IPS DF 6.9 (cell line): ENCODE data around the gene RASGRP4.
"Not testable (repeated sequence)": the region's sequence is repeated elsewhere in the genome, so short reads cannot be mapped to it uniquely, and the experiment has no call there.

Source experiments
- DNase-seq: peaks from one replicate; pipeline ENCODE4 v3.0.0-alpha.2; 2013; ENCODE audit warnings: low read depth, low spot score
- H3K27ac ChIP-seq: one replicate; pipeline ENCODE4 v1.5.1; 2013; ENCODE audit warnings: low read length, control low read depth
- H3K27me3 ChIP-seq: 2 replicates; pipeline ENCODE4 v1.6.1; 2013; ENCODE audit warnings: mild to moderate bottlenecking, low read length; ENCODE audit not compliant: control insufficient read depth, insufficient read depth
- H3K36me3 ChIP-seq: 2 replicates; pipeline ENCODE4 v1.6.1; 2013; ENCODE audit warnings: low read length; ENCODE audit not compliant: control insufficient read depth, insufficient read depth
- H3K4me1 ChIP-seq: 2 replicates; pipeline ENCODE4 v1.6.1; 2013; ENCODE audit warnings: low read length; ENCODE audit not compliant: control insufficient read depth, insufficient read depth
- H3K4me3 ChIP-seq: 2 replicates; pipeline ENCODE4 v1.5.1; 2013; ENCODE audit warnings: mild to moderate bottlenecking, low read length
- H3K9me3 ChIP-seq: 2 replicates; pipeline ENCODE4 v1.6.1; 2013; ENCODE audit warnings: low read length, inconsistent platforms; ENCODE audit not compliant: control insufficient read depth, insufficient read depth
- WGBS: extraction: QIAGEN DNeasy Blood & Tissue Kit; methylation state at CpG from one replicate; pipeline ENCODE4 v1.1.7; 2013; ENCODE audit warnings: mixed read lengths, missing lambda C conversion rate; ENCODE audit not compliant: insufficient read length, insufficient coverage; 5-methylcytosine and 5-hydroxymethylcytosine counted together

RASGRP4 gene

GRCh38 chr19:38417544-38418506, 8.2 kb downstream of the RASGRP4 start:
- peaks cover 3% of the 10 kb centered on the region; the same call in 1 of the 2 replicates for H3K4me1 ChIP-seq
- H3K4me3 ChIP-seq = peak overlapping the region; percentile 62; the same call in 1 of the 2 replicates
- H3K27ac ChIP-seq = no peak overlapping the region
- no peak for DNase-seq
- WGBS = no CpG with 5 or more reads among the region's 49 CpGs
- no peaks in the 10 kb centered on the region for H3K9me3 ChIP-seq
- no peaks in the 10 kb centered on the region for H3K27me3 ChIP-seq
- no peaks in the 10 kb centered on the region for H3K36me3 ChIP-seq

- H3K36me3 ChIP-seq = no peaks in the 10 kb centered on the region
- 100% methylated on average over 2 of the region's 8 CpGs for WGBS
- H3K27ac ChIP-seq = no peak overlapping the region
- H3K4me3 ChIP-seq = no peak overlapping the region
- peaks cover 3% of the 10 kb centered on the region; the same call in 1 of the 2 replicates for H3K4me1 ChIP-seq
- H3K27me3 ChIP-seq = no peaks in the 10 kb centered on the region
- H3K9me3 ChIP-seq = no peaks in the 10 kb centered on the region
- no peak for DNase-seq
Measured at GRCh38 chr19:38417146-38417543, 8.9 kb downstream of the RASGRP4 start.

GRCh38 chr19:38413416-38413815, 12.6 kb downstream of the RASGRP4 start:
- WGBS = no CpG with 5 or more reads among the region's 6 CpGs
- no peaks in the 10 kb centered on the region for H3K9me3 ChIP-seq
- H3K4me3 ChIP-seq = no peak overlapping the region
- no peaks in the 10 kb centered on the region for H3K36me3 ChIP-seq
- H3K4me1 ChIP-seq = peaks cover 2% of the 10 kb centered on the region; the same call in 1 of the 2 replicates
- no peak for DNase-seq
- no peaks in the 10 kb centered on the region for H3K27me3 ChIP-seq
- no peak overlapping the region for H3K27ac ChIP-seq

- no peaks in the 10 kb centered on the region for H3K27me3 ChIP-seq
- H3K4me1 ChIP-seq = 0 out of 2 replicates have a peak, but pooled peaks cover 1% of the 10 kb centered on the region
- DNase-seq = no peak
- H3K36me3 ChIP-seq = no peaks in the 10 kb centered on the region
- H3K27ac ChIP-seq = no peak overlapping the region
- H3K9me3 ChIP-seq = no peaks in the 10 kb centered on the region
- WGBS = no CpG with 5 or more reads among the region's 11 CpGs
- H3K4me3 ChIP-seq = no peak overlapping the region
Measured at GRCh38 chr19:38412961-38413360, 13.1 kb downstream of the RASGRP4 start.

GRCh38 chr19:38412491-38412890, 13.5 kb downstream of the RASGRP4 start:
- 0 out of 2 replicates have a peak, but pooled peaks cover under 1% of the 10 kb centered on the region for H3K4me1 ChIP-seq
- no peaks in the 10 kb centered on the region for H3K9me3 ChIP-seq
- H3K27ac ChIP-seq = no peak overlapping the region
- no CpG with 5 or more reads among the region's 8 CpGs for WGBS
- H3K4me3 ChIP-seq = no peak overlapping the region
- DNase-seq = no peak
- no peaks in the 10 kb centered on the region for H3K27me3 ChIP-seq
- H3K36me3 ChIP-seq = no peaks in the 10 kb centered on the region

- not testable (repeated sequence) for H3K4me1 ChIP-seq, DNase-seq, H3K36me3 ChIP-seq, H3K27ac ChIP-seq, H3K9me3 ChIP-seq, H3K27me3 ChIP-seq, H3K4me3 ChIP-seq
- no CpG with 5 or more reads among the region's 5 CpGs for WGBS
Measured at GRCh38 chr19:38411898-38412297, 14.1 kb downstream of the RASGRP4 start.

GRCh38 chr19:38411041-38411712, 14.8 kb downstream of the RASGRP4 start:
- no peak for DNase-seq
- Histone ChIP-seq H3K27ac (no peak overlapping the region), H3K9me3 (no peaks in the 10 kb centered on the region), H3K4me1 (no peaks in the 10 kb centered on the region), H3K36me3 (no peaks in the 10 kb centered on the region), H3K27me3 (no peaks in the 10 kb centered on the region), H3K4me3 (no peak overlapping the region)
- WGBS = no CpG with 5 or more reads among the region's 13 CpGs

GRCh38 chr19:38410407-38410806, 15.6 kb downstream of the RASGRP4 start:
- DNase-seq, H3K9me3 ChIP-seq, H3K4me3 ChIP-seq, H3K4me1 ChIP-seq, H3K27me3 ChIP-seq, H3K27ac ChIP-seq, H3K36me3 ChIP-seq: not testable (repeated sequence)
- WGBS = no CpG with 5 or more reads among the region's 6 CpGs

GRCh38 chr19:38409631-38410133, 16.3 kb downstream of the RASGRP4 start:
- H3K27me3 ChIP-seq = no peaks in the 10 kb centered on the region
- H3K36me3 ChIP-seq = no peaks in the 10 kb centered on the region
- H3K27ac ChIP-seq = no peak overlapping the region
- no peak overlapping the region for H3K4me3 ChIP-seq
- no peaks in the 10 kb centered on the region for H3K4me1 ChIP-seq
- DNase-seq = no peak
- H3K9me3 ChIP-seq = no peaks in the 10 kb centered on the region
- WGBS = no CpG with 5 or more reads among the region's 7 CpGs

- Histone ChIP-seq H3K27me3 (peaks cover 8% of the 10 kb centered on the region; the same call in 1 of the 2 replicates), H3K27ac (no peak overlapping the region), H3K9me3 (no peaks in the 10 kb centered on the region), H3K36me3 (no peaks in the 10 kb centered on the region; the same call in 1 of the 2 replicates), H3K4me1 (no peaks in the 10 kb centered on the region; the same call in 1 of the 2 replicates), H3K4me3 (no peak overlapping the region)
- WGBS = no CpG with 5 or more reads among the region's 8 CpGs
- no peak for DNase-seq
Measured at GRCh38 chr19:38405276-38405675, 20.7 kb downstream of the RASGRP4 start.
